Adrenal gland (tissue), 12 donors: ENCODE data around the gene PCDH9. TPM values are rescaled to one million over a fixed set of nuclear protein-coding genes. Genes with fewer than 3 reads are reported as not detected.

Source experiments
- DNase-seq, 7 donors: peaks; one replicate each; pipeline ENCODE4 v3.0.0-alpha.2; 2019 to 2020
- H3K27ac ChIP-seq, 5 donors: fragments of 200-600 bp; sonication (generic) in 4 of 5; 1 replicate in 3 of 5; 2 replicates in 2 of 5; pipeline versions ENCODE4 v1.5.1 to v1.8.0; 2016 to 2020; ENCODE audit warnings: mild to moderate bottlenecking in 1 of 5
- H3K27me3 ChIP-seq: fragments of 200-600 bp; 2 replicates; pipeline ENCODE4 v1.8.0; 2021
- H3K36me3 ChIP-seq, 2 donors: fragments of 200-600 bp; replicated peaks in 1 of 2; 1 replicate in 1 of 2; 2 replicates in 1 of 2; pipeline versions ENCODE4 v1.5.1 to v1.8.0; 2018 to 2022
- H3K4me1 ChIP-seq, 2 donors: fragments of 200-600 bp; replicated peaks in 1 of 2; 1 replicate in 1 of 2; 2 replicates in 1 of 2; pipeline versions ENCODE4 v1.5.1 to v1.8.0; 2018 to 2021
- H3K4me3 ChIP-seq, 4 donors: fragments of 200-600 bp; sonication (generic) in 3 of 4; one replicate each; pipeline ENCODE4 v1.5.1; 2016 to 2018
- H3K9me3 ChIP-seq, 3 donors: fragments of 200-600 bp; sonication (generic) in 1 of 3; replicated peaks in 1 of 3; 1 replicate in 2 of 3; 2 replicates in 1 of 3; pipeline versions ENCODE4 v1.5.1 to v1.8.0; 2016 to 2021
- CTCF ChIP-seq, 6 experiments: fragments of 450-650 bp in 4 of 6; fragments of 200-600 bp in 2 of 6; sonication (generic) in 1 of 6; IDR thresholded peaks; 1 replicate in 5 of 6; 2 replicates in 1 of 6; pipeline versions ENCODE4 v1.5.1 to v1.8.0; 2016 to 2021; ENCODE audit warnings: antibody characterized with exemption in 6 of 6, mild to moderate bottlenecking in 2 of 6, moderate library complexity in 1 of 6
- POLR2A ChIP-seq, 2 donors: fragments of 450-650 bp; IDR thresholded peaks; one replicate each; pipeline ENCODE4 v1.6.1; 2017; ENCODE audit warnings: antibody characterized with exemption in 2 of 2, mild to moderate bottlenecking in 2 of 2, moderate library complexity in 1 of 2
- WGBS, 4 donors: extraction: QIAGEN DNeasy Blood & Tissue Kit in 2 of 4; methylation state at CpG; one replicate each; pipeline versions ENCODE4 v1.1.5 to v1.1.7; 2013 to 2017; 5-methylcytosine and 5-hydroxymethylcytosine counted together
- intact Hi-C, 2 donors: fragments of 100-400 bp; cut with DNase I; formaldehyde crosslinking; loops; one replicate each; pipeline versions ENCODE4 v1.14.1 to v1.15.0; 2022 to 2023
- polyA plus RNA-seq, 3 donors: library from polyadenylated mRNA; stranded (reverse); fragments of 200-250 nt in 2 of 3; fragments of 350-450 nt in 1 of 3; fragmentation: Illumina TruSeq in 1 of 3; extraction: RNeasy Lipid Tissue Mini Kit (QIAGEN cat#74804) in 1 of 3; gene quantifications; one replicate each; pipeline ENCODE4 v1.2.3, GENCODE V29; 2013 to 2014
- total RNA-seq, 9 donors: library from RNA; depleted of rRNA in 4 of 9; stranded (reverse); fragments of >200 nt in 4 of 9; fragments of 120-200 nt in 1 of 9; fragmentation: NEBNext Ultra II Directional in 1 of 9; extraction: Animal tissue kit (Norgen Biotek cat#: 25700) in 1 of 9; gene quantifications; one replicate each; pipeline versions ENCODE4 v1.1.0 to v1.2.4, GENCODE V29; 2013 to 2023
- donor health status: healthy with polysubstance abuse.
- donor health status: Bipolar disorder and iron deficiency.
- donor health status: DM: yes; HTN: yes; CAD: no.
- donor health status: DM: no; HTN: no; CAD: no.
- donor health status: DM: no; HTN: no; CAD: no.
- donor health status: DM: yes; HTN: yes; CAD: no.

Gene PCDH9
- total and polyA plus RNA-seq, 12 donors = 0.71 to 10.9 (median 3.6) TPM

- intact Hi-C loops = no loop called here
Measured at GRCh38 chr13:66429156-66429555, 801.0 kb downstream of the PCDH9 start.

GRCh38 chr13:66427458-66427861 is 802.7 kb downstream of the PCDH9 start:
- Histone ChIP-seq H3K27me3 (no peaks in the 10 kb centered on the region), H3K36me3 (no peaks in the 10 kb centered on the region), H3K27ac (no peak overlapping the region), H3K9me3 (peaks cover 0 to 4% (median 0%) of the 10 kb centered on the region in 3 donors), H3K4me1 (no peaks in the 10 kb centered on the region), H3K4me3 (no peak overlapping the region)
- no peak for DNase-seq
- TF ChIP-seq CTCF (IDR thresholded peaks at IDR 0.05) (no peak), POLR2A (IDR thresholded peaks at IDR 0.05) (no peak)
- intact Hi-C loops = no loop called here
- WGBS, 4 donors = 87 to 92% (median 88%) methylated on average over 2 of the region's 2 CpGs

More at GRCh38 chr13:66429156-66429555, 801.0 kb downstream of the PCDH9 start:
- Histone ChIP-seq H3K9me3 (peaks cover 0 to 4% (median 0%) of the 10 kb centered on the region in 3 donors), H3K4me1 (no peaks in the 10 kb centered on the region), H3K36me3 (no peaks in the 10 kb centered on the region), H3K4me3 (no peak overlapping the region), H3K27ac (no peak overlapping the region), H3K27me3 (no peaks in the 10 kb centered on the region)
- TF ChIP-seq POLR2A (IDR thresholded peaks at IDR 0.05) (no peak), CTCF (IDR thresholded peaks at IDR 0.05) (no peak)
- DNase-seq = no peak

- DNase-seq = no peak
- no peaks in the 10 kb centered on the region for H3K27me3 ChIP-seq
- H3K4me3 ChIP-seq = no peak overlapping the region
- H3K27ac ChIP-seq = no peak overlapping the region
- WGBS, 4 donors = 28 to 45% (median 36%) methylated on average over 3 of the region's 3 CpGs
- no peak for TF ChIP-seq CTCF (IDR thresholded peaks at IDR 0.05)
- TF ChIP-seq POLR2A (IDR thresholded peaks at IDR 0.05) = no peak
- H3K9me3 ChIP-seq = peaks cover 0 to 4% (median 0%) of the 10 kb centered on the region in 3 donors
- H3K36me3 ChIP-seq = no peaks in the 10 kb centered on the region
- H3K4me1 ChIP-seq = no peaks in the 10 kb centered on the region
- intact Hi-C loops = no loop called here
Measured at GRCh38 chr13:66425741-66426140, 804.4 kb downstream of the PCDH9 start.

GRCh38 chr13:66424422-66424821 is 805.7 kb downstream of the PCDH9 start:
- Histone ChIP-seq H3K9me3 (peaks cover 0 to 4% (median 0%) of the 10 kb centered on the region in 3 donors), H3K27ac (no peak overlapping the region), H3K36me3 (no peaks in the 10 kb centered on the region), H3K4me1 (no peaks in the 10 kb centered on the region), H3K4me3 (no peak overlapping the region), H3K27me3 (no peaks in the 10 kb centered on the region)
- intact Hi-C loops = no loop called here
- TF ChIP-seq POLR2A (IDR thresholded peaks at IDR 0.05) (no peak), CTCF (IDR thresholded peaks at IDR 0.05) (no peak)
- 43 to 54% (median 48%) methylated on average over 2 of the region's 2 CpGs for WGBS, 4 donors
- no peak for DNase-seq
